ENCODE results near the gene SOHLH1. TPM values are rescaled to one million over a fixed set of nuclear protein-coding genes. Genes with fewer than 3 reads are reported as not detected.
"Not testable (repeated sequence)": the region's sequence is repeated elsewhere in the genome, so short reads cannot be mapped to it uniquely, and the experiment has no call there.

The SOHLH1 gene
- total RNA-seq, 1 experiment from 2014 or later = not detected

DNA sequence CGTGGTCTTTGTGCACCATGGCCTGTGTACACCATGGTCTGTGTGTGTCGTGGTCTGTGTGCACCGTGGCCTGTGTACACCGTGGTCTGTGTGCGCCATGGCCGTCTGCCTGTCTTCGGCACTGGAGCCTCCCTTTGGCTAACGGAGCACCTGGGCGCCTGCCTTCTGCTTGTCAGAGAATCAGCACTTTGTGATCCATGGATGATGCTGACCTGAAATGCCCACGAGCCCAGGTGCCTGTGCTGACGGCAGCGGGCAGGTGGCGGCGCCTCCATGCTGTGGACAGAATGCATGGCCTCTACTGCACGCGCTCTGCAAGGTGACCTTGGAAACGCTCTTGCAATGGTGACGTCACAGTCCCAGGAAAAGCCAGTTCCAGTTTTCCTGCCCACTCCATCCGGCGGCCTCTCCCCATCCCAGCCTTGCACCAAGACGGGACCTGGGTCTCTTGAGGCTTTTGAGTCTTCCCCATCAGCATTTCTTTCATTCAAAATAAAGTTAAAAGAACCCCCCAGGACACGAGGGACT is 21.6 kb downstream of the SOHLH1 start:
- POLR2A ChIA-PET = no interaction called here
- no peaks in the 10 kb centered on the region for H3K9me3 Mint-ChIP-seq (ENCODE audit: unreplicated experiment)
- BruUV-seq (replicated peaks) = no TSS peak
- H3K36me3 Mint-ChIP-seq (ENCODE audit: insufficient read depth, unreplicated experiment) = no peaks in the 10 kb centered on the region
- H3K27ac Mint-ChIP-seq (ENCODE audit: low read depth, unreplicated experiment) = no peak overlapping the region
- peaks cover 4% of the 10 kb centered on the region for H3K4me1 Mint-ChIP-seq (ENCODE audit: insufficient read depth, unreplicated experiment)
- TF ChIP-seq, protein P1, sequence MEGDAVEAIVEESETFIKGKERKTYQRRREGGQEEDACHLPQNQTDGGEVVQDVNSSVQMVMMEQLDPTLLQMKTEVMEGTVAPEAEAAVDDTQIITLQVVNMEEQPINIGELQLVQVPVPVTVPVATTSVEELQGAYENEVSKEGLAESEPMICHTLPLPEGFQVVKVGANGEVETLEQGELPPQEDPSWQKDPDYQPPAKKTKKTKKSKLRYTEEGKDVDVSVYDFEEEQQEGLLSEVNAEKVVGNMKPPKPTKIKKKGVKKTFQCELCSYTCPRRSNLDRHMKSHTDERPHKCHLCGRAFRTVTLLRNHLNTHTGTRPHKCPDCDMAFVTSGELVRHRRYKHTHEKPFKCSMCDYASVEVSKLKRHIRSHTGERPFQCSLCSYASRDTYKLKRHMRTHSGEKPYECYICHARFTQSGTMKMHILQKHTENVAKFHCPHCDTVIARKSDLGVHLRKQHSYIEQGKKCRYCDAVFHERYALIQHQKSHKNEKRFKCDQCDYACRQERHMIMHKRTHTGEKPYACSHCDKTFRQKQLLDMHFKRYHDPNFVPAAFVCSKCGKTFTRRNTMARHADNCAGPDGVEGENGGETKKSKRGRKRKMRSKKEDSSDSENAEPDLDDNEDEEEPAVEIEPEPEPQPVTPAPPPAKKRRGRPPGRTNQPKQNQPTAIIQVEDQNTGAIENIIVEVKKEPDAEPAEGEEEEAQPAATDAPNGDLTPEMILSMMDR (IDR thresholded peaks at IDR 0.05; ENCODE audit: unreplicated experiment) = no peak
- peaks cover 19% of the 10 kb centered on the region for H3K27me3 Mint-ChIP-seq (ENCODE audit: insufficient read depth, unreplicated experiment)
- intact Hi-C loops (cut with micrococcal nuclease) = no loop called here
- DNase-seq (ENCODE audit: unreplicated experiment) = no peak
- H3K4me3 Mint-ChIP-seq (ENCODE audit: unreplicated experiment) = no peak overlapping the region
- CTCF ChIA-PET = no interaction called here

DNA sequence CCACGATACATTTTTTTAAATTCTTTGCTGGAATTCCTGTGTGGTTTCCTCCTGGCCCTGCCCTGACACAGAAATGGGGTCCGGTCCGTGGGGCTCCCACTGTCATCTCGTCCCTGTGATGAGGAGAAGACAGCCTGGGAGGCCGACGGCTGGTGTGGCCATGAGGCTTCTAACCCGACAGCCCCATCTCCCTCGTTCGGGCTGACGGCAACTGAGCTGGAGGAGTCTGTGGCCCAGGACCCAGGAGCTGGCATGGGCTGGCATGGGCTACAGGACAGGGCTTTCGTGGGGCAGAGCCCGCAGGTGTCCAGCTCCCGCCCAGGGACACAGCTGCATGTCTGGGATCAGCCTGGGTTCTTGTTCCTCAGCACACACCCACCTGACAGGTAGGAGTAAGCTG is 22.4 kb downstream of the SOHLH1 start:
- Mint-ChIP-seq H3K27ac (ENCODE audit: low read depth, unreplicated experiment) (no peak overlapping the region), H3K4me1 (ENCODE audit: insufficient read depth, unreplicated experiment) (peaks cover 4% of the 10 kb centered on the region), H3K9me3 (ENCODE audit: unreplicated experiment) (no peaks in the 10 kb centered on the region), H3K36me3 (ENCODE audit: insufficient read depth, unreplicated experiment) (no peaks in the 10 kb centered on the region), H3K4me3 (ENCODE audit: unreplicated experiment) (no peak overlapping the region), H3K27me3 (ENCODE audit: insufficient read depth, unreplicated experiment) (peaks cover 19% of the 10 kb centered on the region)
- intact Hi-C loops (cut with micrococcal nuclease) = no loop called here
- no peak for DNase-seq (ENCODE audit: unreplicated experiment)
- CTCF ChIA-PET = interaction anchor here (0.6 kb wide), 1 partner anchor 9 kb away, joined by 3 read pairs; no protein-coding TSS in a partner anchor
- BruUV-seq (replicated peaks) = no TSS peak
- POLR2A ChIA-PET = no interaction called here
- TF ChIP-seq, protein P1 (IDR thresholded peaks at IDR 0.05; ENCODE audit: unreplicated experiment) = no peak

DNA sequence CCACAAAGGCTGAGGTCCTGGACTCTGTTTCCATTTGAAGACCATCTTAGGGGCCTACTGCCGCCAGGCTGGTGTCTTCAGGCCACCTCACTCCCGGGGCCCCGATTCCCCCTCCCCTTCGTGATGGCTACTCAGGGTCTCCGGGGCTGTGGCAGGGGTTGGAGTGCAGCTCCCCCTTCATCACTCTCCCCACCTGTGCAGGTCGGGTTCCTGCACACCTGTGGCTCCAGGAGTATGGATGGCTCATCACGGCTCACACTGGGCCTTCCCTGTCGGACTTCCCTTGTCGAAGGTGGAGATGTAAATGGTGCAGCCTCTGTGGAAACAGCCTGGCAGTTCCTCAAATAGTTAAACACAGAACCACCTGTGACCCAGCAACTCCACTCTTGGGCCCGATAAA is 24.3 kb downstream of the SOHLH1 start:
- ChIA-PET POLR2A (no interaction called here), CTCF (no interaction called here)
- Mint-ChIP-seq H3K4me1 (ENCODE audit: insufficient read depth, unreplicated experiment) (peaks cover 2% of the 10 kb centered on the region), H3K9me3 (ENCODE audit: unreplicated experiment) (no peaks in the 10 kb centered on the region), H3K27ac (ENCODE audit: low read depth, unreplicated experiment) (no peak overlapping the region), H3K4me3 (ENCODE audit: unreplicated experiment) (no peak overlapping the region), H3K27me3 (ENCODE audit: insufficient read depth, unreplicated experiment) (peaks cover 19% of the 10 kb centered on the region), H3K36me3 (ENCODE audit: insufficient read depth, unreplicated experiment) (no peaks in the 10 kb centered on the region)
- TF ChIP-seq, protein P1 (IDR thresholded peaks at IDR 0.05; ENCODE audit: unreplicated experiment) = no peak
- intact Hi-C loops (cut with micrococcal nuclease) = no loop called here
- DNase-seq (ENCODE audit: unreplicated experiment) = no peak
- no TSS peak for BruUV-seq (replicated peaks)

DNA sequence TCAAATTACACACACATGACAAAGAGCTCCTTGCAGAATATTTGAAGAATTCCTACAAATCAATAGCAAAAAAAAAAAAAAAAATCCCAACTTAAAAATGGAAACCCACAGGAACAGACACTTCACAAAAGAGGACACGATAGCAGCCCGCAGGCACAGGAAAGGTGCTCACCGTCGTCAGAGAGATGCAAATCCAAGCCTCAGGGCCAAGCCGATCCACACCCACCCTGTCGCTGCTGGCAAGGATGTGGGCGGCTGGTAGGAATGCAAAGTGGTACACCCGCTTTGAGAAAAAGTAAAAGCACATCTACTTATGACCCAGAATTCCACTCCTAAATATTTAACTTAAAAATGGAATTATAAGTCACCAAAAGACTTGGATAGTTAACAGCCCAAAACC is 25.3 kb downstream of the SOHLH1 start:
- Mint-ChIP-seq H3K9me3 (ENCODE audit: unreplicated experiment) (no peaks in the 10 kb centered on the region), H3K36me3 (ENCODE audit: insufficient read depth, unreplicated experiment) (no peaks in the 10 kb centered on the region), H3K4me1 (ENCODE audit: insufficient read depth, unreplicated experiment) (no peaks in the 10 kb centered on the region), H3K27ac (ENCODE audit: low read depth, unreplicated experiment) (no peak overlapping the region), H3K27me3 (ENCODE audit: insufficient read depth, unreplicated experiment) (peaks cover 19% of the 10 kb centered on the region), H3K4me3 (ENCODE audit: unreplicated experiment) (no peak overlapping the region)
- intact Hi-C loops (cut with micrococcal nuclease) = no loop called here
- DNase-seq (ENCODE audit: unreplicated experiment) = no peak
- POLR2A ChIA-PET = no interaction called here
- CTCF ChIA-PET = no interaction called here
- TF ChIP-seq, protein P1 (IDR thresholded peaks at IDR 0.05; ENCODE audit: unreplicated experiment) = no peak
- BruUV-seq (replicated peaks) = no TSS peak

DNA sequence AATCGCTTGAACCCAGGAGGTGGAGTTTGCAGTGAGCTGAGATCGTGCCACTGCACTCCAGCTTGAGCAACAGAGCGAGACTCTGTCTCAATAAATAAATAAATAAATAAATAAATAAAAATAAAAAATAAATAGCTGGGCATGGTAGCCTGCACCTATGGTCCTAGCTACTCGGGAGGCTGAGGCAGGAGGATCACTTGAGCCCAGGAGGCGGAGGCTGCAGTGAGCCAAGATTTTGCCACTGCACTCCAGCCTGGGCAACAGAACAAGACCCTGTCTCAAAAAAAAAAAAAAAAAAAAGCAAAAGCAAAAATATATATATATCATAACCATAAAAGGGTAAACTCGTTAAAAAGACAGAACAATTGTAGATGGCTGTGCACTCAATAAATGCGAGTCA is 26.5 kb downstream of the SOHLH1 start:
- H3K4me3 Mint-ChIP-seq (ENCODE audit: unreplicated experiment); POLR2A ChIA-PET; intact Hi-C loops (cut with micrococcal nuclease); DNase-seq (ENCODE audit: unreplicated experiment); BruUV-seq (replicated peaks); H3K27ac Mint-ChIP-seq (ENCODE audit: low read depth, unreplicated experiment); H3K9me3 Mint-ChIP-seq (ENCODE audit: unreplicated experiment); H3K4me1 Mint-ChIP-seq (ENCODE audit: insufficient read depth, unreplicated experiment); H3K36me3 Mint-ChIP-seq (ENCODE audit: insufficient read depth, unreplicated experiment): not testable (repeated sequence)
- CTCF ChIA-PET = interaction anchor here (0.8 kb wide), 1 partner anchor 68 kb away, joined by 3 read pairs; no protein-coding TSS in a partner anchor
- H3K27me3 Mint-ChIP-seq (ENCODE audit: insufficient read depth, unreplicated experiment) = peaks cover 19% of the 10 kb centered on the region
